HG03571 (cell line): ENCODE measurements around the gene KIAA0930.
"Not testable (repeated sequence)": the region's sequence is repeated elsewhere in the genome, so short reads cannot be mapped to it uniquely, and the experiment has no call there.

ENCODE experiments used
- ATAC-seq: cut with Tn5 transposase; IDR thresholded peaks from one replicate; pipeline ENCODE4 v1.9.1; 2021; ENCODE audit not compliant: unreplicated experiment

KIAA0930 gene

DNA sequence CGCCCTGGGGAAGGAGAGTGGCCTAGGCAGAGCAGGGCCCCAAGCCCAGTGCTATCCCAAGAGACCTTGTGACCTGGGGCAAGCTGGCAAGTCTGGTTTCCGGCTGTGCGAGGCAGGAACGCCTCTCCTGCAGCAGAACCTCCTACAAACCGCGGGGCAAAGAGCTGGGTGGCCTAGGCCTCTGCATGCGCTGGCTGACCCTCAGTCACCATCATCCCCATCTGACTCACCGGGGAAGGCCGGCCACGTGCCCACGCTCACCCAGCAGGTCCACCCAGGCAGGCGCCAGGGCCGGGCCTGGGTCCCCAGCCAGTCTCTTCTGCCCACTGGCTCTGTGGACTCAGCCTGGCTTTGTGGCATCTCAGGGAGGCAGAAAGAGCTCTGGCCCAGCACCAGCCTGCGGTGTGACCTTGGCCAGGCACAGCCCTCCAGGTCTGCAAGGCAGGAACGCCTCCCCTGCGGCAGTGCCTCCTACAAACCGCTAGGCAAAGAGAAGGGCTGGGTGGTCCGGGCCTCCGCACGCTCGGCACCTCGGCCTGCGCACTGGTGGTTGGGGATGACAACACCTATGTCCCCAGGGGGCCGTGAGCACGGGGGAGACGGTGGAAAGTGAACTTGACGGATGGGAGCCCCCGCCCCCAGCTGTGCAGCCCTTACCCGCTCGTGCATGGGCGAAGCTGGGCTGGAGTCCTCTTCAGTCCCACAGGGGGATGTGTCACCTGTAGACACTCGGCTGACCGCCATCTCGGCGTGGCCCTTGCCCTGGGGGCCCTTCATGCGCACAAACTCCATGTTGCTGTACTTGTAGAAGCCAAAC, 38.2 kb downstream of the KIAA0930 start:
- ATAC-seq, result no peak

DNA sequence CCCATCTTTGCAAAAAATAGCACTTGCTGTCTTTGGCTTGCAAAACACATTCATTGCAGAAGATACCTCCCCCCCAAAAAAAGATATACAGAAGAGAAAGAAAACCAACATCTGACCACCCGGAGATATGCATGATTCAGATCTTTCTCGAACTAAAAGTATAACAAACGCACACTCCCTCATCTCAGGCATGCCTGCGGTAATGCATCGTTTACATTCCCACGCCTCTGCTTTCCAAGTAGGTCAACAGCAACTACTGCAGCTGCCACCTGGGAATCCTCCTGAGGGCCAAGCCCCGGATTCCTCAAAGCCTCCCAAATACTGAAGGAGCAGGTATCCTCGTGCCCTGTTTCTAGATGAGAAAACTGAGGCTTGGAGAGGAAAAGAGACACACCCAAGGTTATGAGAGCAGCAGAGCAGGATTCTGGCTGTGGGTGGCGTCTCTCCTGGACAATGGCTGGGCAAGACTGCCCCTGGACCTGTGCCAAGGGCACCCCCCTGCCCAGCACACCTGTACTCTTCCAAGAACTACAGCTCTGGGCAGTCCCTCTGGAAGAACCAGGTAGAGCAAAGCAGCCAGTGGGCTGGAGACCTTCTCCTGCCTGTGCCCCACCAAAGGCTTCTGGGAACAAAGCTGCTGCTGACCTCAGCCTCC, 38.9 kb downstream of the KIAA0930 start:
- ATAC-seq, result no peak

GRCh38 chr22:45200860-45201511, 39.7 kb downstream of the KIAA0930 start:
- no peak for ATAC-seq

DNA sequence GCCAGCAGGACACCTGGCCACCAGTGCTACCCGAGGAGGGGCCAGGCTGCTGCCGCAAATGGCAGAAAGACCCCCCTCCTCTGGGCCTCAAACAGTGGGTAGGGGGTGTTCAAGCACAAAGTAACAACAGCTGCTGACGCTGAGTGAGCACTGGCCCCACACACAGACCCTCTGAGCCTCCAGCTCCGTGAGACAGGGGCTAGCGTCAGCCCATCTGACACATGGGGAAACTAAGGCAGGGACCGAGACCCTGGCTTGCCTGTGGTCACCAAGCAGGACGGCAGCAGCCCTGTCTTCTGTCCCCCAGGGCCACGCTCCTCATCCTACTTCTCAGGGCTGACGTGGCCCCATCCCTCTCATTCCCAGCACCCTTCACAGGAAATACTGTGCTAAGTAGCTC, 40.5 kb downstream of the KIAA0930 start:
- ATAC-seq, result no peak

DNA sequence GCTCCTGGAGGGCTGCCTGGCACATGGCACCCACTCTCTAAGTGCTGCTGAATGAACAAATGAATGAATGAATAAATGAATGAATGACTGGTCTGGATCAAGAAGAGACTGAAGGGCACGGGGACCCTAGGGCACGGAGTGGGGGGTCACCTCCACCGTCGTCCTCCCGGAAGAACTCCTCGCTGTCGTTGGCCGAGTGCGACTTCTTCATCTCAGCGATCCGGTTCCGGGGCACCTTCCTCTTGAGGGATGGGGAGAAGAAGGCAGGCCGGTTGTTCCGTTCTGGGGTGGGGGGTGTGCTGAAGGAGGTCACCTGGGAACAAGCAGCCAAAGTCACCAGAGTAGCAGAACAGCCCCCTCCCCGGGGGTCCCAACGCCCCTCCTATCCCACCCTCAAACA, 41.0 kb downstream of the KIAA0930 start:
- no peak for ATAC-seq

- ATAC-seq, result no peak
These were observed 42.3 kb downstream of the KIAA0930 start for GRCh38 chr22:45198463-45198795.

GRCh38 chr22:45197606-45198462, 42.9 kb downstream of the KIAA0930 start:
- no peak for ATAC-seq

DNA sequence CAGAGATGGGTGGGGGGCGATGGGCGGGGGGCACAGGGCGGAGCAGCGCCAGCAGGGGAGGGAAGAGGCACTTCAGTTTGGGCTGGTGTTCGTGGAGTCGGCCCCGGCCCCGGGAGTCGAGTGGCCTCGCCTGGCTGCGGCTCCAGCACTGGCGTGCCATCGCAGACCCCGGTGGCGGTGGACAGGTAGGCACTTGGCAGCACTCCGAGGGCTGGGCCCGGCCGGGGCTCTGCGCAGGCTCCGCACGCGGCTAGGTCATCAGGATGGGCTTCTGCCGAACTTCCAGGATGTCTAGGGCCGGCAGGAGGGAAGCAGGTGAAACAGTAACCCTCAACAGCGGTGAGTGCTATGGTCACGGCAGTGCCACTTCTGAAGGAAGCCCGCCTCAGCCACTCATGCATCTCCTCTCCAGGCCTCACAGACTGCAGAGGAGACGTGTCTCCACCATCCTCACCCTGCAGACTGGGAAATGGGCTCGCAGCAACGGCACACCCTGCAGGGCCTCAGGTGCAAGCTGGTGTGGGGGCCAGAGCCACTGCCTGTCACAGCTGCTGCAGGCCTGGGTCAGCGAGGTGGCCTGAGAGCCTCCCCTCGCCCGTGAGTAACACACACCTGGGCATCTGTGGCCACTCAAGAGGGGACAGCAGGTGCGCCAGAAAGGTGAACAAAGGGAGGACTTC, 43.6 kb downstream of the KIAA0930 start:
- no peak for ATAC-seq

DNA sequence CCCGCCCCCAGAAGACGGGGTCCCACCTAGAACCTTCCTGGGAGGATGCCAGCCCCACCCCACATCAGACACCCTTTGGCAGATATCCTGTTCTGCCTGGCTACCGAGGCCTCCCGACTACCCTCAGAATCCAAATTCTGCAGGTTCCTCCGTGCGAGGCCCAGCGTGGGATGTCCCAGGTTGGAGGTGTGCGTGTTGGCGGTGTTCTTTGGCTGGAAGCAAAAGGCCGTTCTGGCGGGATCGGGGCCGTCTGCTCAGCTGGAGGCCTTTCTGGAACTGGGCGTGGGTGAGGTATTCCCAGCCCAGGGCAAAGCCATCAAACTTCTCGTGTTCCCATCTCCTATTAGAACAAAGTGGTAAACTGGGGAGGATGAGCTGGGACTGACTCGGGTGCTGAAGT, 44.4 kb downstream of the KIAA0930 start:
- ATAC-seq, result no peak

DNA sequence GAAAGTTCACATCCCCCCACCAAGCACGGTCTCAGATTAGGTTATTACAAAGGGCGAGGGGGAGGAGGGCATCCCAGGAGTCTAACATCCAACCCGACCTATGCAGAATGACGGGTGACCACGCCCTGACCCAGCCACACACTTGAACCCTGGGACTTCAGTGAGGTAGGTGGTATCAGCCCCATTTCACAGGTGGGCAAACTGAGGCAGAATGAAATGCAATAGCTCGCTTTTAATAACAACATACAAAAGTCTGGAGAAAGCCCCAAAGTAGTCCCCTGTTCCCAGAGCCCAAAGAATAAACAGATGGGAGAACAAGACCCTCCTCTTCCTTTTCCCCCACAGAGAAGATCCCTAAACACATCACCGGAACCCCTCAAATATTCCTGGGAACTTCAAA, 45.1 kb downstream of the KIAA0930 start:
- no peak for ATAC-seq

GRCh38 chr22:45194686-45195085, 46.0 kb downstream of the KIAA0930 start:
- ATAC-seq, result no peak

GRCh38 chr22:45192701-45193187, 48.0 kb downstream of the KIAA0930 start:
- ATAC-seq, result no peak

DNA sequence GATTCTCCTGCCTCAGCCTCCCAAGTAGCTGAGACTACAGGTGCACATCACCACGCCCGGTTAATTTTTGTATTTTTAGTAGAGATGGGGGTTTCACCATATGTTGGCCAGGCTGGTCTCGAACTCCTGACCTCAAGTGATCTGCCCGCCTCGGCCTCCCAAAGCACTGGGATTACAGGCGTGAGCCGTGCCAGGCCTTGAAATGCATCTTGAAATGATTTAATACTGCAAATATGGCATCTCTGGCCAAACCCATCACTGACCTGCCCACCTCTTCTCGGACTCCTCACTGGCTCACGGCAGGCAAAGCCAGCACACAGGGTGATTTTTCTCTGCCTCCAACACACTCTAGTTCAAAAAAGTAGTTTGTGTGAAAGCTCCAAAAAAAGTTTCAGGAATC, 48.9 kb downstream of the KIAA0930 start:
- not testable (repeated sequence) for ATAC-seq

DNA sequence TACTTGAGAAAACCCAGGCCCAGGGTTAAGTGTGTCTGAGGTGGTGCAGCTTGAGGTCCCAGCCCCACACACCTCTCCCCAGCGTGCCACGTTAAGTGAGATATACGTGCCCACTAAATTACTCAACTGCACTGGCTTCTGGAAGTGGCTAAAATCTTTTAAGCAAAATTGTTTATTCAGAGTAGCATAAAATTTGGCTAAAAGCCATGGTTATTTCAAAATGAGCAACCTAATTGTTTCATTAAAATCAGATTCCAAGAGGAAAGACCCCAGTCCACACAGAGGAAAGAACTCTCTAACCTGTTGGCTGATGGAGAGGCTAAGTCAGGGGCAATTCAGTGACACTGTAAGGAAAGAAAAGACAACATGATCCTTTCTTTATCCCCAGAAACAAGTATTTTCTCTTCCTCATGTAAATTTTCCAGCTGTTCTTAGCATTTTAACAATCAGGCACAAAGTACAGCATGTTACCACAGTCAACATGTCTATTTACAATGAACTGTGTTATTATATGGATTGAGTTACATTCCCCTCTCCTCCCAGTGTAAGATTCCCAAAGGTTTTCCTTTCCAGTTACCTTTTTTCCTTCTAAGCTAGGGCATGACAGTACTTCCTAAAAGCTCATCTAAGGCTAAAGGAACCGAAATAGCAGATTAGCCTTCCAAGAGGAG, 50.4 kb downstream of the KIAA0930 start:
- ATAC-seq, result no peak

DNA sequence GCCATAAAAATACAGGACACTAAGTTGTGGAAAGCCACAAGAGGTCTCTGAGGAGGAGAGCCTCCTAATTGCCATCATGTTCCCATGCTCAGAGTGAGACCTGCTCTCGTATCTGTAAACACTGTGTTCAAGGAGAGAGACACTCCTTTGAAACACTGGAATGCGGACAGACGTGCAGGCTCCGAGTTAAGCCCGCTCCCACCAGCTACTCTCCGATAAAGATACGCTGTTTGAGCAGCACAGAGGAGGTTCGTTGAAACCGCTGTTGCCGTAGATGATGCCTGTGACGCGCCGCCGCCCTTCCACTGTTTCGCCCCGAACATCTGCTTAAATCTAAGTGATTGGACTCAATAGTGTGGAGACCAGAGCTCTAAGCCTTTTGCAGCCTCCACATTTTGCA, 51.9 kb downstream of the KIAA0930 start:
- no peak for ATAC-seq

DNA sequence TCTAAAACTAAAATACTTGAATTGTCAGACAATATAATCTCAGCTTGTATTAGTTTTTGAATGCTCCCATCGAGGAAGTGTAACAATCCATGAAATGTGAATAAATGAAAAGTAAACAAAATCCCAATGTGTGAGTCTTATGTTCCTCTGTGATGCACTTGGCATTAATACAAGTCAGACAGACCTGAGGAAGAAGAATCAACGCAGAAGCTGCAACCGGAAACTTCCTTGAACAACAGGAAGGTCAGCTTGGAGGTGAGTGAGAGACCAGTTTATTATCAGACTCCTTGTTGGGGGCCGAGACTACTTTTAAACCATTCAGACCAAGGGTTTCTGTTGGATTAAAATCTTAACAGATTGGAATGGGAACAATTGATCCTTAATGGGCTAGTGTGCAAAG, 52.8 kb downstream of the KIAA0930 start:
- ATAC-seq, result no peak

GRCh38 chr22:45185718-45186514, 54.8 kb downstream of the KIAA0930 start:
- ATAC-seq, result no peak

DNA sequence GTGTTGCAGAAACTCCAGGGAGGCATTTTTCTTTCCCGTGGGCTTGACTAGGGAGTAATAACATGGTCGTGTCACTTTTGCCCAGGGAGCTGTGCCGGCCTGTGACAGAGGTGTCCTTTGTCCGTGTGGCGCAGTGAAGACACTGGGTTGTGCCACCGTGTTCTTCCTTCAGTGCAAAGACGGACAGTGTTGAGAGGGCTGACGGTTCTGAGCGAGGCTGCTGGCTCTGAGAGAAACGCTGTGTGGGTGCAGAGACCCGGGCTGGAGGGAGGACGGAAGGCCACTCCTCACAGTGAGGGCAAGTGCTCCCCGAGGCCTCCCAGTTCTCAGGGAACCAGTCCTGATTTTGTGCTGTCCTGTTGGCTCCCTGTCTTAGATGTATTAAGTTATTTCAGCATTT, 56.7 kb downstream of the KIAA0930 start:
- no peak for ATAC-seq

GRCh38 chr22:45181766-45182165, 58.9 kb downstream of the KIAA0930 start:
- no peak for ATAC-seq
